KG1 (cell line): Measurements from ENCODE around the gene TMEM132D.

Source experiments
- DNase-seq: peaks from one replicate; lab custom pipeline; 2025; lab: John Stamatoyannopoulos, UW

The TMEM132D gene

GRCh38 chr12:129184127-129184928 is 719.5 kb downstream of the TMEM132D start:
- no peak for DNase-seq

DNA sequence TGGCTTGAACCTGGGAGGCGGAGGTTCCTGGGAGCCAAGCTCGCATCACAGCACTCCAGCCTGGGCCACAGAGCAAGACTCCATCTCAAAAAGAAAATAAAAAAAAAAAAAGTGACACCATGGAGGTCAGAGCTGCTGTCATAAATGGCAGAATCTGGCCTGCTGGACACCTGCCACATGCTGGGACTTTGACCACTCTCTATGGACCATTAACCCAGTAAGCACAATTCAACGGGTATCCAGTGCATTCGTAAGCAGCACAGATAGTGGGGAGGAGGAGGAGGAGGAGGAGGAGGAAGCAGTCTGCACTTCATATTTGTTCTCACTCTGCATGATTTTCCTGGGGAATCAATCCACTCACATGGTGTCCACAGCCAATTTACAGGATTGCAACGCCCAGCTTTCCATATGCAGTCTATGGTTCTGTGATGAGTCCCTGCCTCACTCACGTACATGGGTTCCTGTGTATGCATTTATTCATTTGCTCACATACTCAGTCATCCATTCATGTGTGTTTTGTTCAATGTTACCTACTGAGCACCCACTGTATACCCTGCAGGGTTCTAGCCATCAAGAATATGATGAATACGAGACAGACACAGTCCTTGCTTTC is 723.8 kb downstream of the TMEM132D start:
- no peak for DNase-seq

- DNase-seq = no peak
These were observed 733.9 kb downstream of the TMEM132D start for GRCh38 chr12:129169928-129170327.

- DNase-seq = no peak
These were observed 740.0 kb downstream of the TMEM132D start for GRCh38 chr12:129163861-129164260.

GRCh38 chr12:129163461-129163860 is 740.4 kb downstream of the TMEM132D start:
- DNase-seq = no peak

GRCh38 chr12:129162805-129163204 is 741.0 kb downstream of the TMEM132D start:
- DNase-seq = no peak

DNA sequence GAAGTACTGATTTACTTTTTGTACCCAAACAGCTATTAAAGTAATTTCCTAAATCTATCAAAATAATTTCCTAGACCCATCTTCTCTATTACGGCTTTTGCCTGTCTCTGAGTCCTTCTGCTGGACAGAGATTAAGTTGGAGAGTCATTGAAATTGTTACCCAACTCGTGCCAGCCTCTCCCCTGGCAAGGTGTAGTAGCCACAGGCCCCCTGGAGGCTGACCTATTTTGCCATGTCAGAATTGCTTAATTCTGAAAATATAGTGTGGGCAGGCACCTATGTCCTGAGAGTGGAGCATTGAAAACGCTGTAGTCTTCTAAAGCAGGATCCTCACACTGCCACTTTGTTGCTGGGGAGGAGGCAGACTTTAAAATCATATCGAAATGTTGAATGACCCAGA is 742.3 kb downstream of the TMEM132D start:
- no peak for DNase-seq

GRCh38 chr12:129160282-129160681 is 743.5 kb downstream of the TMEM132D start:
- no peak for DNase-seq

DNA sequence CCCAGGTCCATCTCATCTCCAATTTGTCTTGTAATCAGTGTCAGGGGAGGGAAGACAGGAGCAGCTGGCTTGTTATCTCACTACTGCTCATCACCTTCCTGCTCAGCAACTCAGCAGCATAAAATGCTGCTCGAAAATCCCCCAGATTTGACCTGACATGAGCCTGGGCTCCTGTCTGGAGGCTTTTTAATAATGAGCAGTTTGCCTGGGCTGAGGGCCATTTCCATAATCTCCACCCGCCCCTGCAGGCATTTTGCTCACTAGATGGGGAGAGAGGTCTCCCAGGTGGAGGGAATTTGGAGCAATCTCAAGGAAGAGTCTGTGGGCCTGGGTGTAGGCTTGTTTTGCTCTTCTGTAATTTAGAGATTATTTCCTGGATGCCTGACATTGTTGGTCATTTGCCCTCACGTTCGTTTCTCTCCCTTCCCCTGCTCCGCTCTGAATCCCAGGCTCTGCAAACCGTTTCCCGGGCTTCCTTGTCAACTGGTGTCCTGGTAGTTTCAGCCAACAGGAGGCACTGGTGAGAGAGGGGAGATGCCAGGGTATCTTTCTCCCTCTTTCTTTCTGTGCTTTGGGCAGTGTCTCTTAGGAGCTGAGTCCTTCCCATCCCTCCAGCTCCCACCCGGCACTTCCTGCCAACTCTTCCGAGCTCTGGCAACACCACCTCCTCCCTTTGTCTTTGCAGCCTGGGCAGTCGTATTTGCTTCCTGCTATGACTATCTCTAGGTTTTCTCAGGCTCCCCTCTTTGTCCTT is 751.3 kb downstream of the TMEM132D start:
- no peak for DNase-seq

DNA sequence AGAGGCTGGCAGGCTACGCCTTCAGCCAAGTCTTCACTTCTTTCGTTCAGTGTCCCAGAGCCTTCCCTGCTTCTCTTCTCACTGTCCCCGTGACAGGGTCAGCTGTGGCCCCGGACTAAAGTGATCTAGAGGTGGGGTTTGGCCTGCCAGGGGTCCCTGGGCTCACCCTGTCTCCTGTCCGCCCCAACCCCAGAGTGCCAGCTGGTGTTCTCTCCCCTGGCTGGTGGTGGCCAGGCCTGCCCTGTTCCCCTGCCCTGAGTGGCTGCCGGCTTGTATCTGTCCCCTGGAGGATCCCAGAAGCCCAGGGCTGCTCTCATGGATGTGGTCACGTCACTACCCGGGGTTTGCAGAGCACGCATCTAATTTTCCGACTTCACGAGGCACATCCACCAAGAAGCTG is 753.1 kb downstream of the TMEM132D start:
- DNase-seq = no peak

- no peak for DNase-seq
These were observed 758.4 kb downstream of the TMEM132D start for GRCh38 chr12:129145381-129145780.

GRCh38 chr12:129138776-129139175 is 765.0 kb downstream of the TMEM132D start:
- no peak for DNase-seq

DNA sequence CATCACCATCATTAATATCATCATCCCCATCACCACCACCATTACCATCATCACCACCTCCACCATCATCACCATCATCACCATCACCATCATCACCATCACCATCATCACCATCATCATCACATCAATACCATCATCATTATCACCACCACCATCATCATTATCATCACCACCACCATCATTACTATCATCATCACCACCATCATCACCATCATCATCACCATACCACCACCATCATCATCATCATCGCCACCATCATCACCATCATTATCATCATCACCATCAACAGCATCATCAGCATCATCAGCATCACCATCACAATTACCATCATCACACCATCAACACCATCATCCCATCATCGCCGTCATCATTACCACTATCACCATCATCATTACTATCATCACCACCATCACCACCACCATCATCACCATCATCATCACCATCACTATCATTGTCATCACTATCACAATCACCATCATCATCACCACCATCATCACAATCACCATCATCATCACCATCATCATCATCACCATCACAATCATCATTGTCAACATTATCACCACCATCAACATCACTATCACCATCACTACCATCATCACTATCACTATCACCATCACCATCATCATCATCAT is 767.0 kb downstream of the TMEM132D start:
- no peak for DNase-seq

- DNase-seq = no peak
These were observed 776.1 kb downstream of the TMEM132D start for GRCh38 chr12:129127771-129128170.

GRCh38 chr12:129127211-129127610 is 776.6 kb downstream of the TMEM132D start:
- DNase-seq = no peak

DNA sequence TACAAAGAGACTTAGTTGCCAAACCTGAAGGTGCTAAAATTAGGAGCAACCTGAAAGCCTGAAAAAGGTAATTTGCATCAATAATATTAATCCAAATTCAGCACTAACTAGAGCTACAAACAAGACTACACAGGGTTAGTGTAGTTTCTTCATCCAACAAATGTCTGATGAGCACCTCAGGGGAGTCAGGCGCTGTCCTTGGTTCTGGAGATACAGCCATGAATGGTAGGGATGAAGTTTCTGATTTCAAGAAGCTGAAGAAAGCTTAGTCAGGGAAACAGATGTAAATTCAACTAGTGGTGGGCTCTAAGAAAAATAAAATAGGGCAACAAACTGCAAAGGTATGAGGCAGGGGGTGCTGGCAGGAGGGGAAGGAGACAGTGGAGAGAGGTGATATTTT is 784.3 kb downstream of the TMEM132D start:
- no peak for DNase-seq

DNA sequence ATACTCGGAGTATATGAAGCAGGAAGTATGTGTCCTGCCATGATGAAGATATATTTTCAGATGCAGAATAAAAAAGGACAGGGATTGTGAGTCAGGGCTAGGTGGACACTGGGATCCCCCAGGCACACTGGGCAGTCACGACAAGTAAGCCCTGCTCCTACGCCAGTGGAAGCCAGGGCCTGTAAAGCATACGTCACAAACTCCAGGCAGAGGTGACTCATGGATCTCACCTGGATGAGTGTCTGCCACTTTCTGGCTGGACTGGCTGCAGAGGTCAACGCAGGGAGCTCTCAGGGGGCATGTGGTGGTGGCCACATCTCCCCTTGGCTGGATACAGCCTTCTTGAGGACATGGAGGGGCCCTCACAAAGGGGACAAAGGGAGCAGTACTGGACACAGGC is 788.3 kb downstream of the TMEM132D start:
- DNase-seq = no peak

GRCh38 chr12:129110575-129110974 is 793.2 kb downstream of the TMEM132D start:
- no peak for DNase-seq

- no peak for DNase-seq
These were observed 794.4 kb downstream of the TMEM132D start for GRCh38 chr12:129109174-129110001.

- DNase-seq = no peak
These were observed 797.1 kb downstream of the TMEM132D start for GRCh38 chr12:129106772-129107171.

GRCh38 chr12:129103231-129103630 is 800.6 kb downstream of the TMEM132D start:
- no peak for DNase-seq

DNA sequence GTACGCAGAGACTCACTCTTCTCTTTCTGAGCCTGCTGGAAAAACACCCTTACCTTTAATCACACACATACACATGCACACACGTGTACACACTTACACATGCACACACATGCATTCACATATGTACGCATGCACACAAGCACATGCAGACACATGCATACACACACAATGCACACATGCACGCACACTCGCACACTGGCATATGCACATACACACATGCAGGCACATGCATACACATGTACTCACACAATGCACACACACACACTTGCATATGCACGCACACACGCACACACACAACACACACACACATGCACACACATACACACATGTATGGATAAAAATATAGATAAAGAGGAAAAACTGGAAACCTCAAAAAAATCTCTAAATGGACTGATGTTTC is 801.6 kb downstream of the TMEM132D start:
- no peak for DNase-seq
